ENCODE measurements around the gene UNC5CL.

GRCh38 chr6:41013466-41014153, 25.4 kb downstream of the UNC5CL start:
- no peak for TF ChIP-seq POLR2A (IDR thresholded peaks at IDR 0.05)
- TF ChIP-seq CTCF (IDR thresholded peaks at IDR 0.05) = no peak
- no peak for TF ChIP-seq EP300 (IDR thresholded peaks at IDR 0.05)
- no peak for TF ChIP-seq POLR2AphosphoS5 (IDR thresholded peaks at IDR 0.05)
